Testis (tissue), 2 donors: ENCODE results near the gene SLC4A3.

Experiments used
- POLR2A ChIP-seq: fragments of 450-650 bp; IDR thresholded peaks from one replicate; pipeline ENCODE4 v1.6.1; 2017; ENCODE audit warnings: antibody characterized with exemption, mild to moderate bottlenecking, moderate library complexity
- TF ChIP-seq, protein P1 (sequence below), 3 experiments: fragments of 450-650 bp in 2 of 3; fragments of 200-600 bp in 1 of 3; sonication (generic) in 1 of 3; IDR thresholded peaks; one replicate each; pipeline ENCODE4 v1.5.1; 2016 to 2019; ENCODE audit warnings: antibody characterized with exemption in 3 of 3, mild to moderate bottlenecking in 2 of 3, moderate library complexity in 1 of 3

DNA sequence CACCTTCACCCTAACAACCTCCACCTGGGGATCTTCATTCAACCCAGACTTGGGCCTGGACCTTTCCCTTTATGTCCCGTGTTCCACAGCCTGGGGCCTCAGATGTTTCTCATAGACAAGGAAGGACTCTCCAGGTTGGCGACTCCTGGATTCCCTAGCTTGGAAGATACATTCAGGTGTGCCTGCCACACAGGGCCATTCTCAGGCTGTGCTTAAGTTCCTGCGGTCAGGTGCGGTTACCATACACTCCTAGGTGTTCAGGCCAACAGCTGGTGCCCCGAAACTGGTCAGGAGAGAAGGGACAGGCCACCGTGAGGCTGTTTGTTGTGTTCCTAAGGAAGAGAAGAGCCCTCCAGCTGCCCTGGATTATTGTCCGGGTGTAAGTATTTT, 15.6 kb downstream of the SLC4A3 start:
- TF ChIP-seq, protein P1, sequence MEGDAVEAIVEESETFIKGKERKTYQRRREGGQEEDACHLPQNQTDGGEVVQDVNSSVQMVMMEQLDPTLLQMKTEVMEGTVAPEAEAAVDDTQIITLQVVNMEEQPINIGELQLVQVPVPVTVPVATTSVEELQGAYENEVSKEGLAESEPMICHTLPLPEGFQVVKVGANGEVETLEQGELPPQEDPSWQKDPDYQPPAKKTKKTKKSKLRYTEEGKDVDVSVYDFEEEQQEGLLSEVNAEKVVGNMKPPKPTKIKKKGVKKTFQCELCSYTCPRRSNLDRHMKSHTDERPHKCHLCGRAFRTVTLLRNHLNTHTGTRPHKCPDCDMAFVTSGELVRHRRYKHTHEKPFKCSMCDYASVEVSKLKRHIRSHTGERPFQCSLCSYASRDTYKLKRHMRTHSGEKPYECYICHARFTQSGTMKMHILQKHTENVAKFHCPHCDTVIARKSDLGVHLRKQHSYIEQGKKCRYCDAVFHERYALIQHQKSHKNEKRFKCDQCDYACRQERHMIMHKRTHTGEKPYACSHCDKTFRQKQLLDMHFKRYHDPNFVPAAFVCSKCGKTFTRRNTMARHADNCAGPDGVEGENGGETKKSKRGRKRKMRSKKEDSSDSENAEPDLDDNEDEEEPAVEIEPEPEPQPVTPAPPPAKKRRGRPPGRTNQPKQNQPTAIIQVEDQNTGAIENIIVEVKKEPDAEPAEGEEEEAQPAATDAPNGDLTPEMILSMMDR (IDR thresholded peaks at IDR 0.05), result no peak
- TF ChIP-seq POLR2A, result no peak
